Measurements from ENCODE around the gene AR.

DNA sequence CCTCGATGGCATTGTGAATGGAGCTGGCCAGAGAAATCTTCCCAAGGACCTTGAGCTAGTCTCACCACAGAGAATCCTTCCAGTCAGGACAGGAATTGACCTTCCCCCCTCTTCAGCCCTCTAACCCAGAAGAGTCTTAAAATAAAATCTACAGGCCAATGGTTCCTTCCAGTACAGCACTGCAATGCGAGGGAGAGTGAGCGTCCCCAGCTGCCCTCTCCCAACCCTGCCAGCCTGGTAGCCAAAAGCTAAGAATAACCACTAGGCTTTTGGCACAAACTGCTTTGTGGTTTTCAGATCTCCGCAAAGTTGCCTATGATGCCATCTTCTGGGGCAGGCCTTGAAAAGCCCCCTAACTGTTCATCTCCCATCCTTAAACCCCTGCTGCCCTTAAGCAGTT is 175.1 kb downstream of the AR start:
- no peak for TF ChIP-seq CTCF (optimal IDR thresholded peaks at IDR 0.05 in 1 of 3, IDR thresholded peaks at IDR 0.05 in 1 of 3, conservative IDR thresholded peaks at IDR 0.05 in 1 of 3; ENCODE audit: extremely low read depth in 1 of 3, insufficient read depth in 2 of 3, low read length in 3 of 3)
- no peak for TF ChIP-seq EZH2 (IDR thresholded peaks at IDR 0.05; ENCODE audit: low read length)
